H9 (cell line): Measurements from ENCODE around the gene RHOJ. TPM values are rescaled to one million over a fixed set of nuclear protein-coding genes. Genes with fewer than 3 reads are reported as not detected.

ENCODE experiments used
- DNase-seq: peaks from one replicate; pipeline ENCODE4 v3.0.0-alpha.2; 2017
- H2AFZ ChIP-seq: one replicate; pipeline ENCODE4 v1.6.1; 2013; ENCODE audit warnings: mild to moderate bottlenecking, low read length, control low read depth, moderate library complexity
- H2AK5ac ChIP-seq: 2 replicates; pipeline ENCODE4 v1.6.1; 2013; ENCODE audit warnings: low read length, control low read depth, mixed read lengths; ENCODE audit not compliant: insufficient read length
- H2BK120ac ChIP-seq: one replicate; pipeline ENCODE4 v1.6.1; 2013; ENCODE audit warnings: low read depth, mild to moderate bottlenecking, low read length, control low read depth, inconsistent platforms; ENCODE audit not compliant: poor library complexity, severe bottlenecking
- H2BK12ac ChIP-seq: 2 replicates; pipeline ENCODE4 v1.6.1; 2013; ENCODE audit warnings: low read length, control low read depth, mixed read lengths, low read depth; ENCODE audit not compliant: insufficient read length
- H2BK15ac ChIP-seq: 2 replicates; pipeline ENCODE4 v1.6.1; 2013; ENCODE audit warnings: low read depth, low read length, control low read depth
- H2BK20ac ChIP-seq: one replicate; pipeline ENCODE4 v1.6.1; 2013; ENCODE audit warnings: low read depth, mild to moderate bottlenecking, low read length, control low read depth, inconsistent platforms; ENCODE audit not compliant: poor library complexity, severe bottlenecking
- H2BK5ac ChIP-seq: 2 replicates; pipeline ENCODE4 v1.6.1; 2013; ENCODE audit warnings: low read length, control low read depth, mixed read lengths; ENCODE audit not compliant: insufficient read length
- H3K14ac ChIP-seq: 2 replicates; pipeline ENCODE4 v1.6.1; 2013; ENCODE audit warnings: low read length, control low read depth; ENCODE audit not compliant: insufficient read depth
- H3K18ac ChIP-seq: 2 replicates; pipeline ENCODE4 v1.6.1; 2013; ENCODE audit warnings: low read depth, mild to moderate bottlenecking, mixed read lengths, low read length, control low read depth; ENCODE audit not compliant: insufficient read length
- H3K23ac ChIP-seq: 2 replicates; pipeline ENCODE4 v1.6.1; 2013; ENCODE audit warnings: low read length, control low read depth, mixed read lengths, low read depth; ENCODE audit not compliant: insufficient read length
- H3K23me2 ChIP-seq: 2 replicates; pipeline ENCODE4 v1.6.1; 2013; ENCODE audit warnings: low read depth, mild to moderate bottlenecking, mixed read lengths, low read length, control low read depth; ENCODE audit not compliant: insufficient read length, poor library complexity, severe bottlenecking
- H3K27ac ChIP-seq: 2 replicates; pipeline ENCODE4 v1.5.1; 2013; ENCODE audit warnings: low read length, control low read depth, mixed read lengths, low read depth; ENCODE audit not compliant: insufficient read length
- H3K27me3 ChIP-seq: 2 replicates; pipeline ENCODE4 v1.6.1; 2013; ENCODE audit warnings: low read length, control low read depth, inconsistent platforms; ENCODE audit not compliant: insufficient read depth
- H3K4ac ChIP-seq: 2 replicates; pipeline ENCODE4 v1.6.1; 2013; ENCODE audit warnings: low read depth, mild to moderate bottlenecking, control low read depth, inconsistent platforms, low read length, moderate library complexity
- H3K4me1 ChIP-seq: 2 replicates; pipeline ENCODE4 v1.6.1; 2013; ENCODE audit warnings: low read length, control low read depth, inconsistent platforms; ENCODE audit not compliant: insufficient read depth
- H3K4me2 ChIP-seq: 2 replicates; pipeline ENCODE4 v1.6.1; 2013; ENCODE audit warnings: low read length, control low read depth, mixed read lengths; ENCODE audit not compliant: insufficient read length, insufficient read depth
- H3K56ac ChIP-seq: 2 replicates; pipeline ENCODE4 v1.6.1; 2013; ENCODE audit warnings: low read depth, mild to moderate bottlenecking, mixed read lengths, low read length, control low read depth; ENCODE audit not compliant: insufficient read length
- H3K79me1 ChIP-seq: 2 replicates; pipeline ENCODE4 v1.6.1; 2013; ENCODE audit warnings: low read depth, mild to moderate bottlenecking, moderate library complexity, low read length, control low read depth, inconsistent platforms; ENCODE audit not compliant: insufficient read depth, poor library complexity, severe bottlenecking
- H3K79me2 ChIP-seq: 2 replicates; pipeline ENCODE4 v1.6.1; 2013; ENCODE audit warnings: low read length, control low read depth, inconsistent platforms; ENCODE audit not compliant: insufficient read depth
- H3K9ac ChIP-seq: 2 replicates; pipeline ENCODE4 v1.6.1; 2013; ENCODE audit warnings: low read length, control low read depth, mixed read lengths; ENCODE audit not compliant: insufficient read length; ENCODE audit errors: extremely low read depth
- H3K9me3 ChIP-seq: one replicate; pipeline ENCODE4 v1.6.1; 2013; ENCODE audit warnings: low read depth, low read length, inconsistent platforms; ENCODE audit not compliant: control insufficient read depth
- H3T11ph ChIP-seq: one replicate; pipeline ENCODE4 v1.6.1; 2013; ENCODE audit warnings: mild to moderate bottlenecking, low read length, control low read depth, inconsistent platforms
- H4K20me1 ChIP-seq: one replicate; pipeline ENCODE4 v1.6.1; 2013; ENCODE audit not compliant: control insufficient read depth, insufficient read length, insufficient read depth
- H4K5ac ChIP-seq: 2 replicates; pipeline ENCODE4 v1.6.1; 2013; ENCODE audit warnings: low read depth, mild to moderate bottlenecking, mixed read lengths, low read length, control low read depth; ENCODE audit not compliant: insufficient read length
- H4K8ac ChIP-seq: replicated peaks from 2 replicates; pipeline ENCODE4 v1.6.1; 2013; ENCODE audit warnings: low read length, control low read depth, mixed read lengths, low read depth; ENCODE audit not compliant: insufficient read length
- H4K91ac ChIP-seq: 2 replicates; pipeline ENCODE4 v1.6.1; 2013; ENCODE audit warnings: low read depth, mild to moderate bottlenecking, moderate library complexity, mixed read lengths, low read length, control low read depth; ENCODE audit not compliant: insufficient read length
- H3K27ac Mint-ChIP-seq, 3 experiments: 2 replicates in 2 of 3; 3 replicates in 1 of 3; pipeline ENCODE4 v1.8.0; 2020 to 2021; ENCODE audit warnings: mixed read lengths in 3 of 3, mild to moderate bottlenecking in 1 of 3, moderate library complexity in 1 of 3
- H3K27me3 Mint-ChIP-seq: 2 replicates; pipeline ENCODE4 v1.8.0; 2021; ENCODE audit warnings: low read depth, mild to moderate bottlenecking, moderate library complexity, mixed read lengths
- H3K36me3 Mint-ChIP-seq, 3 experiments: 2 replicates in 2 of 3; 3 replicates in 1 of 3; pipeline ENCODE4 v1.8.0; 2020 to 2021; ENCODE audit warnings: low read depth in 3 of 3, mixed read lengths in 3 of 3; ENCODE audit not compliant: insufficient read depth in 1 of 3
- H3K4me1 Mint-ChIP-seq, 2 experiments: 2 replicates each; pipeline ENCODE4 v1.8.0; 2020; ENCODE audit warnings: mixed read lengths in 2 of 2
- H3K4me3 Mint-ChIP-seq, 2 experiments: 2 replicates in 1 of 2; 3 replicates in 1 of 2; pipeline ENCODE4 v1.8.0; 2020 to 2021; ENCODE audit warnings: mild to moderate bottlenecking in 2 of 2, mixed read lengths in 2 of 2, moderate library complexity in 1 of 2
- H3K9me3 Mint-ChIP-seq, 2 experiments: 2 replicates in 1 of 2; 3 replicates in 1 of 2; pipeline ENCODE4 v1.8.0; 2020; ENCODE audit warnings: mild to moderate bottlenecking in 2 of 2, mixed read lengths in 2 of 2, moderate library complexity in 1 of 2
- CTCF ChIP-seq: fragments of 200-600 bp; sonication (generic); conservative IDR thresholded peaks from 3 replicates; pipeline ENCODE4 v1.8.0; 2021; ENCODE audit warnings: antibody characterized with exemption, mild to moderate bottlenecking
- WGBS: extraction: QIAGEN DNeasy Blood & Tissue Kit; methylation state at CpG from one replicate; pipeline ENCODE4 v1.1.7; 2013; ENCODE audit warnings: missing lambda C conversion rate, low lambda C conversion rate, mixed read lengths; ENCODE audit not compliant: insufficient read length; ENCODE audit errors: extremely low coverage; 5-methylcytosine and 5-hydroxymethylcytosine counted together
- total RNA-seq: library from RNA; stranded (reverse); gene quantifications from 2 replicates; pipeline ENCODE4 v1.2.1, GENCODE V29; 2021

The RHOJ gene
- total RNA-seq, 1 experiment from 2014 or later, result not detected

- H3K56ac ChIP-seq, result no peak overlapping the region
- H3K27me3 ChIP-seq, result no peaks in the 10 kb centered on the region
- H3K27ac Mint-ChIP-seq, result no peak overlapping the region
- no peaks in the 10 kb centered on the region for H3K9me3 Mint-ChIP-seq
- no peak overlapping the region for H3T11ph ChIP-seq
- no peak overlapping the region for H3K23ac ChIP-seq
- no peak overlapping the region for H4K5ac ChIP-seq
- H3K4ac ChIP-seq, result no peak overlapping the region
- H3K4me1 Mint-ChIP-seq, result peaks cover 5 to 6% of the 10 kb centered on the region in 2 experiments
- H2BK20ac ChIP-seq, result no peak overlapping the region
- H3K27ac ChIP-seq, result no peak overlapping the region
- no peaks in the 10 kb centered on the region for H3K79me1 ChIP-seq
- no peak overlapping the region for H4K8ac ChIP-seq
- no peaks in the 10 kb centered on the region for H3K79me2 ChIP-seq
- H2BK5ac ChIP-seq, result no peak overlapping the region
- no peak overlapping the region for H3K14ac ChIP-seq
- no peak overlapping the region for H2AFZ ChIP-seq
- H3K36me3 Mint-ChIP-seq, result no peaks in the 10 kb centered on the region
- no peak for DNase-seq
- WGBS, result no CpG with 5 or more reads among the region's 2 CpGs
- H2BK12ac ChIP-seq, result no peak overlapping the region
- no peak overlapping the region for H3K18ac ChIP-seq
- no peak overlapping the region for H4K91ac ChIP-seq
- H3K23me2 ChIP-seq, result no peaks in the 10 kb centered on the region
- no peak overlapping the region for H3K4me3 Mint-ChIP-seq
- no peak overlapping the region for H2BK120ac ChIP-seq
- H4K20me1 ChIP-seq, result no peaks in the 10 kb centered on the region
- no peaks in the 10 kb centered on the region for H3K27me3 Mint-ChIP-seq
- no peaks in the 10 kb centered on the region for H3K9me3 ChIP-seq
- H2AK5ac ChIP-seq, result no peak overlapping the region
- no peak overlapping the region for H2BK15ac ChIP-seq
- no peaks in the 10 kb centered on the region; the same call in 1 of the 2 replicates for H3K4me1 ChIP-seq
- no peak overlapping the region for H3K4me2 ChIP-seq
- TF ChIP-seq CTCF, result no peak
- H3K9ac ChIP-seq, result no peak overlapping the region
Observed at GRCh38 chr14:63240221-63240620, 36.0 kb downstream of the RHOJ start.
